ENCODE measurements around the gene DNM3. TPM values are rescaled to one million over a fixed set of nuclear protein-coding genes. Genes with fewer than 3 reads are reported as not detected.

The DNM3 gene
- polyA plus RNA-seq, 1 donor (not counting 4 experiments of a cell fraction or from before 2014, with no cell fraction given), result 2.0 TPM

DNA sequence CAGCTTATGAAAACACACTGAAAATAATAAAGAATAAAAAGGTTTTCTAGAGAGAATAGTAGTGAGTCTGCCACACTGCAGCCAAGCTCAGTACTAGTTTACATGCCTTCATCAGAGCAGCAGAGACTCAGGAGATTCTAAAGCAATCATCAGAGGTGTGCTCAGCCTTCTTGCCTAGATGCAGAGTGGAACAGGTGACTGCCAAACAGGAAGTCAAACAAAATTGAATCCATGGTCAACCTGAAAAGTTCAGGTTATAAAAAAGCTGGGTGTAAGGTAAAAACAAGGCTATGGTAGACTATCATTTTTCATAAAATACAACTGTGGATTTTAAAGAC lies 413.9 kb downstream of the DNM3 start:
- no peaks in the 10 kb centered on the region for H3K27me3 ChIP-seq (ENCODE audit: control insufficient read depth, extremely low read depth, insufficient read depth, low read length)
- H3K4me1 ChIP-seq (ENCODE audit: control insufficient read depth, extremely low read depth, insufficient read depth, low read length), result peaks cover 13% of the 10 kb centered on the region
- H3K4me3 ChIP-seq (ENCODE audit: control insufficient read depth in 2 of 3, extremely low read depth in 1 of 3, insufficient read depth in 2 of 3, low read depth in 1 of 3, low read length in 3 of 3), result no peak overlapping the region
- H3K36me3 ChIP-seq (ENCODE audit: control insufficient read depth in 2 of 2, extremely low read depth in 1 of 2, insufficient read depth in 2 of 2, low read length in 2 of 2), result no peaks in the 10 kb centered on the region
- FAIRE-seq (no peak), DNase-seq (ENCODE audit: low read depth, low spot score) (peak; percentile 15)
- H3K4me2 ChIP-seq (ENCODE audit: control insufficient read depth, extremely low read depth, insufficient read depth, low read depth, low read length), result peak overlapping the region; percentile 46
- H3K9ac ChIP-seq (ENCODE audit: control insufficient read depth, extremely low read depth, insufficient read depth, low read length), result no peak overlapping the region
- H2AFZ ChIP-seq (ENCODE audit: control insufficient read depth, low read length), result no peak overlapping the region
- TF ChIP-seq EZH2 (IDR thresholded peaks at IDR 0.05; ENCODE audit: low read length), result no peak
- TF ChIP-seq, protein P1, sequence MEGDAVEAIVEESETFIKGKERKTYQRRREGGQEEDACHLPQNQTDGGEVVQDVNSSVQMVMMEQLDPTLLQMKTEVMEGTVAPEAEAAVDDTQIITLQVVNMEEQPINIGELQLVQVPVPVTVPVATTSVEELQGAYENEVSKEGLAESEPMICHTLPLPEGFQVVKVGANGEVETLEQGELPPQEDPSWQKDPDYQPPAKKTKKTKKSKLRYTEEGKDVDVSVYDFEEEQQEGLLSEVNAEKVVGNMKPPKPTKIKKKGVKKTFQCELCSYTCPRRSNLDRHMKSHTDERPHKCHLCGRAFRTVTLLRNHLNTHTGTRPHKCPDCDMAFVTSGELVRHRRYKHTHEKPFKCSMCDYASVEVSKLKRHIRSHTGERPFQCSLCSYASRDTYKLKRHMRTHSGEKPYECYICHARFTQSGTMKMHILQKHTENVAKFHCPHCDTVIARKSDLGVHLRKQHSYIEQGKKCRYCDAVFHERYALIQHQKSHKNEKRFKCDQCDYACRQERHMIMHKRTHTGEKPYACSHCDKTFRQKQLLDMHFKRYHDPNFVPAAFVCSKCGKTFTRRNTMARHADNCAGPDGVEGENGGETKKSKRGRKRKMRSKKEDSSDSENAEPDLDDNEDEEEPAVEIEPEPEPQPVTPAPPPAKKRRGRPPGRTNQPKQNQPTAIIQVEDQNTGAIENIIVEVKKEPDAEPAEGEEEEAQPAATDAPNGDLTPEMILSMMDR (optimal IDR thresholded peaks at IDR 0.05 in 1 of 3, IDR thresholded peaks at IDR 0.05 in 1 of 3, conservative IDR thresholded peaks at IDR 0.05 in 1 of 3; ENCODE audit: extremely low read depth in 1 of 3, insufficient read depth in 2 of 3, low read length in 3 of 3), result no peak
- H3K9me3 ChIP-seq (ENCODE audit: control insufficient read depth, low read depth, low read length), result no peaks in the 10 kb centered on the region
- no peaks in the 10 kb centered on the region for H3K79me2 ChIP-seq (ENCODE audit: control insufficient read depth, insufficient read depth, low read length)
- no peaks in the 10 kb centered on the region for H4K20me1 ChIP-seq (ENCODE audit: control insufficient read depth, extremely low read depth, insufficient read depth, low read length)
- no peaks in the 10 kb centered on the region for H3K9me1 ChIP-seq (ENCODE audit: control insufficient read depth, extremely low read depth, insufficient read depth, low read length)
- dilution Hi-C loops (cut with MboI; ENCODE audit: extremely low pct_ligation_motif_present, low sequenced_read_pairs), result no loop called here
- H3K27ac ChIP-seq (ENCODE audit: control insufficient read depth, insufficient read depth, low read length), result peak overlapping the region; percentile 60

DNA sequence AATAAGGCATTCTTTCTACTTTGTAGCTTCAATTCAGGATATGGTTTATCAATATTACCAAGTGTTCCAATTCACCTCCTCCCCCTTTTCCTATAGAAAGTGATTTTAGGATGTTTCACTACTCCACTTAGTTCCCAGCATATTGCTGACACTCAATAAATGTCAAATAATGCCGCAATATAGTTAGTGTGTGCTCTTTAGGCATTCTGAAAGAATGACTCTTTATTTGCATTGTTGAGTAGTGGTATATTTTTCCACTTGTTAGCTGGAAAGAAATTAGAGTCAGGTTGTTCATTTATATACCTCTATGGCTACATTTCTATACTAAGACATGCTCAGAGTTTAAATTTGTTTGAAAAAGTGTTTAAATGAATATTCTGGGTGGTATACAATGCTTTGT lies 424.6 kb downstream of the DNM3 start:
- H3K9me1 ChIP-seq (ENCODE audit: control insufficient read depth, extremely low read depth, insufficient read depth, low read length), result no peaks in the 10 kb centered on the region
- no peak overlapping the region for H3K4me3 ChIP-seq (ENCODE audit: control insufficient read depth in 2 of 3, extremely low read depth in 1 of 3, insufficient read depth in 2 of 3, low read depth in 1 of 3, low read length in 3 of 3)
- no peaks in the 10 kb centered on the region for H4K20me1 ChIP-seq (ENCODE audit: control insufficient read depth, extremely low read depth, insufficient read depth, low read length)
- no peaks in the 10 kb centered on the region for H3K9me3 ChIP-seq (ENCODE audit: control insufficient read depth, low read depth, low read length)
- H3K27ac ChIP-seq (ENCODE audit: control insufficient read depth, insufficient read depth, low read length), result no peak overlapping the region
- H3K9ac ChIP-seq (ENCODE audit: control insufficient read depth, extremely low read depth, insufficient read depth, low read length), result no peak overlapping the region
- no peak overlapping the region for H3K4me2 ChIP-seq (ENCODE audit: control insufficient read depth, extremely low read depth, insufficient read depth, low read depth, low read length)
- dilution Hi-C loops (cut with MboI; ENCODE audit: extremely low pct_ligation_motif_present, low sequenced_read_pairs), result no loop called here
- TF ChIP-seq, protein P1 (optimal IDR thresholded peaks at IDR 0.05 in 1 of 3, IDR thresholded peaks at IDR 0.05 in 1 of 3, conservative IDR thresholded peaks at IDR 0.05 in 1 of 3; ENCODE audit: extremely low read depth in 1 of 3, insufficient read depth in 2 of 3, low read length in 3 of 3), result no peak
- no peaks in the 10 kb centered on the region for H3K27me3 ChIP-seq (ENCODE audit: control insufficient read depth, extremely low read depth, insufficient read depth, low read length)
- DNase-seq (ENCODE audit: low read depth, low spot score), result no peak
- H3K79me2 ChIP-seq (ENCODE audit: control insufficient read depth, insufficient read depth, low read length), result no peaks in the 10 kb centered on the region
- no peaks in the 10 kb centered on the region for H3K36me3 ChIP-seq (ENCODE audit: control insufficient read depth in 2 of 2, extremely low read depth in 1 of 2, insufficient read depth in 2 of 2, low read length in 2 of 2)
- no peak overlapping the region for H2AFZ ChIP-seq (ENCODE audit: control insufficient read depth, low read length)
- no peak for FAIRE-seq
- no peaks in the 10 kb centered on the region for H3K4me1 ChIP-seq (ENCODE audit: control insufficient read depth, extremely low read depth, insufficient read depth, low read length)
